Loucy (cell line): ENCODE results near the gene PELI2.

Source experiments
- H2AFZ ChIP-seq: fragments of 200-600 bp; sonication (generic); 2 replicates; pipeline ENCODE4 v1.6.0; 2016; ENCODE audit warnings: antibody characterized with exemption, mild to moderate bottlenecking, low read length, moderate library complexity
- H3F3A ChIP-seq: fragments of 200-600 bp; 2 replicates; pipeline ENCODE4 v1.6.0; 2016; ENCODE audit warnings: antibody characterized with exemption, low read depth, mild to moderate bottlenecking
- H3K27me3 ChIP-seq: fragments of 200-600 bp; sonication (generic); 2 replicates; pipeline ENCODE4 v1.6.1; 2014; ENCODE audit warnings: low read length, mild to moderate bottlenecking; ENCODE audit not compliant: insufficient read depth, poor library complexity, severe bottlenecking
- H3K36me3 ChIP-seq: fragments of 200-600 bp; sonication (generic); 2 replicates; pipeline ENCODE4 v1.6.1; 2016; ENCODE audit warnings: low read length; ENCODE audit not compliant: insufficient read depth
- H3K4me1 ChIP-seq: fragments of 200-600 bp; sonication (generic); 2 replicates; pipeline ENCODE4 v1.5.1; 2014; ENCODE audit warnings: low read length, mild to moderate bottlenecking; ENCODE audit not compliant: insufficient read depth, poor library complexity, severe bottlenecking
- H3K4me2 ChIP-seq: fragments of 200-600 bp; sonication (generic); 2 replicates; pipeline ENCODE4 v1.6.0; 2014; ENCODE audit warnings: antibody characterized with exemption, low read length, low read depth, mild to moderate bottlenecking; ENCODE audit not compliant: poor library complexity, severe bottlenecking
- H3K4me3 ChIP-seq: fragments of 200-600 bp; sonication (generic); 2 replicates; pipeline ENCODE4 v1.5.1; 2014; ENCODE audit warnings: low read length, mild to moderate bottlenecking, mixed read lengths; ENCODE audit not compliant: poor library complexity, severe bottlenecking
- H3K79me2 ChIP-seq: fragments of 200-600 bp; sonication (generic); 2 replicates; pipeline ENCODE4 v1.6.1; 2014; ENCODE audit warnings: low read length; ENCODE audit not compliant: insufficient read depth
- H3K9ac ChIP-seq: fragments of 200-600 bp; sonication (generic); 2 replicates; pipeline ENCODE4 v1.6.0; 2014; ENCODE audit warnings: mild to moderate bottlenecking, low read depth, low read length, moderate library complexity; ENCODE audit not compliant: poor library complexity, severe bottlenecking
- H3K9me2 ChIP-seq: fragments of 200-600 bp; sonication (generic); replicated peaks from 2 replicates; pipeline ENCODE4 v1.6.1; 2016; ENCODE audit warnings: low read depth, low read length, mixed read lengths
- H3K9me3 ChIP-seq: fragments of 200-600 bp; sonication (generic); 2 replicates; pipeline ENCODE4 v1.6.1; 2014; ENCODE audit warnings: mild to moderate bottlenecking, antibody characterized with exemption, low read length, low read depth; ENCODE audit not compliant: insufficient read depth
- H4K20me1 ChIP-seq: fragments of 200-600 bp; sonication (generic); 2 replicates; pipeline ENCODE4 v1.6.0; 2014; ENCODE audit warnings: antibody characterized with exemption, low read length, mild to moderate bottlenecking; ENCODE audit not compliant: insufficient read depth, poor library complexity, severe bottlenecking
- CTCF ChIP-seq: fragments of 200-600 bp; sonication (generic); conservative IDR thresholded peaks from 2 replicates; pipeline ENCODE4 v1.5.1; 2014; ENCODE audit warnings: mild to moderate bottlenecking, antibody characterized with exemption, low read length
- EZH2phosphoT487 ChIP-seq: fragments of 200-600 bp; IDR thresholded peaks from 2 replicates; pipeline ENCODE4 v1.6.1; 2018; ENCODE audit warnings: antibody characterized with exemption, mild to moderate bottlenecking, moderate library complexity, borderline replicate concordance

The PELI2 gene

GRCh38 chr14:56202256-56202655 lies 84.0 kb downstream of the PELI2 start:
- Histone ChIP-seq H3K36me3 (peaks cover 47% of the 10 kb centered on the region), H3K27me3 (no peaks in the 10 kb centered on the region), H3K9me2 (no peaks in the 10 kb centered on the region), H2AFZ (no peak overlapping the region), H3K9ac (no peak overlapping the region), H3F3A (0 out of 2 replicates have a peak, but pooled peaks cover 3% of the 10 kb centered on the region), H3K4me2 (no peak overlapping the region), H3K79me2 (peaks cover 100% of the 10 kb centered on the region), H3K9me3 (no peaks in the 10 kb centered on the region), H3K4me1 (peaks cover 60% of the 10 kb centered on the region), H3K4me3 (no peak overlapping the region), H4K20me1 (peaks cover 99% of the 10 kb centered on the region)
- TF ChIP-seq EZH2phosphoT487 (no peak), CTCF (no peak)

GRCh38 chr14:56205881-56206280 lies 87.7 kb downstream of the PELI2 start:
- Histone ChIP-seq H2AFZ (no peak overlapping the region), H3K4me1 (peaks cover 64% of the 10 kb centered on the region)

GRCh38 chr14:56206596-56206995 lies 88.4 kb downstream of the PELI2 start:
- Histone ChIP-seq H3K9me2 (no peaks in the 10 kb centered on the region), H3K9me3 (no peaks in the 10 kb centered on the region), H3K9ac (no peak overlapping the region), H3K36me3 (peaks cover 26% of the 10 kb centered on the region), H3K27me3 (no peaks in the 10 kb centered on the region), H3K4me1 (peaks cover 67% of the 10 kb centered on the region), H4K20me1 (peaks cover 100% of the 10 kb centered on the region), H3K4me3 (no peak overlapping the region), H2AFZ (no peak overlapping the region), H3K79me2 (peaks cover 100% of the 10 kb centered on the region), H3K4me2 (no peak overlapping the region), H3F3A (0 out of 2 replicates have a peak, but pooled peaks cover 3% of the 10 kb centered on the region)
- no peak for TF ChIP-seq CTCF
- no peak for TF ChIP-seq EZH2phosphoT487

More at GRCh38 chr14:56205881-56206280, 87.7 kb downstream of the PELI2 start:
- H3F3A ChIP-seq: 0 out of 2 replicates have a peak, but pooled peaks cover 3% of the 10 kb centered on the region
- H3K4me2 ChIP-seq: no peak overlapping the region
- no peaks in the 10 kb centered on the region for H3K9me2 ChIP-seq
- H3K4me3 ChIP-seq: no peak overlapping the region
- H3K27me3 ChIP-seq: no peaks in the 10 kb centered on the region
- H3K9me3 ChIP-seq: no peaks in the 10 kb centered on the region
- H3K9ac ChIP-seq: no peak overlapping the region
- TF ChIP-seq EZH2phosphoT487 (no peak), CTCF (no peak)
- H4K20me1 ChIP-seq: peaks cover 100% of the 10 kb centered on the region
- H3K36me3 ChIP-seq: peaks cover 28% of the 10 kb centered on the region
- H3K79me2 ChIP-seq: peaks cover 100% of the 10 kb centered on the region
